Measurements from ENCODE around the gene FAM180B.

- TF ChIP-seq CTCF (conservative IDR thresholded peaks at IDR 0.05 in 1 of 2, IDR thresholded peaks at IDR 0.05 in 1 of 2; ENCODE audit: extremely low read depth in 1 of 2, insufficient read depth in 1 of 2, low read depth in 1 of 2, low read length in 2 of 2) (no peak), EZH2 (IDR thresholded peaks at IDR 0.05; ENCODE audit: borderline replicate concordance, low read length) (no peak)
Observed at GRCh38 chr11:47565340-47566148, 20.9 kb upstream of the FAM180B start, which contains the start of gene PTPMT1.

Data from mammary epithelial cell (primary cell).